HCT116 (cell line): ENCODE data around the gene ZNF418. TPM values are rescaled to one million over a fixed set of nuclear protein-coding genes. Genes with fewer than 3 reads are reported as not detected.
"Not testable (repeated sequence)": the region's sequence is repeated elsewhere in the genome, so short reads cannot be mapped to it uniquely, and the experiment has no call there.

Source experiments
- ATAC-seq: fragments of 200-7000 bp; cut with Tn5 transposase; 2 replicates; pipeline ENCODE4 v1.9.1; 2020; ENCODE audit warnings: mild to moderate bottlenecking, moderate library complexity
- BruUV-seq: library from RNA; stranded (reverse); fragments of 400-500 nt; replicated peaks from 2 replicates; lab custom pipeline; 2021; lab: Mats Ljungman, UMichigan
- CTCF ChIA-PET: fragments of 300-600 bp; sonication (Branson Sonifier 250); formaldehyde crosslinking; loops from one replicate; lab custom pipeline; 2021; ENCODE audit warnings: antibody characterized with exemption; lab: Charles Lee
- POLR2A ChIA-PET: fragments of 300-600, 350-600 bp; sonication (Branson Sonifier 250); formaldehyde crosslinking; loops from one replicate; lab custom pipeline; 2021; ENCODE audit warnings: antibody characterized with exemption; lab: Charles Lee
- RAD21 ChIA-PET, 2 experiments: fragments of 300-600 bp; sonication (Branson Sonifier 250); formaldehyde crosslinking; loops; one replicate each; lab custom pipeline; 2023; ENCODE audit warnings: low total read pairs in 2 of 2; ENCODE audit not compliant: uncharacterized antibody in 2 of 2, unreplicated experiment in 2 of 2, low non-redundant PET in 1 of 2; lab: Charles Lee
- DNase-seq: peaks from one replicate; pipeline ENCODE4 v3.0.0-alpha.2; 2010; ENCODE audit warnings: low read depth, low spot score
- H2AFZ ChIP-seq: fragments of 200-600 bp; shearing (Covaris generic), sonication (generic); 2 replicates; pipeline ENCODE4 v1.6.1; 2017; ENCODE audit warnings: low read depth, mixed run types, mixed read lengths, antibody characterized with exemption, low read length; ENCODE audit not compliant: poor library complexity, severe bottlenecking
- H3K27ac ChIP-seq: 2 replicates; pipeline ENCODE4 v1.5.1; 2012; ENCODE audit warnings: low read depth, low read length
- H3K27me3 ChIP-seq: fragments of 200-600 bp; sonication (generic); 2 replicates; pipeline ENCODE4 v1.6.1; 2016; ENCODE audit warnings: mixed run types, low read length, mixed read lengths; ENCODE audit not compliant: insufficient read depth
- H3K36me3 ChIP-seq, 2 experiments: fragments of 200-500 bp in 1 of 2; fragments of 200-600 bp in 1 of 2; sonication (Bioruptor generic) in 1 of 2; sonication (generic) in 1 of 2; 2 replicates each; pipeline versions ENCODE4 v1.5.1 to v1.6.1; 2014 to 2016; ENCODE audit warnings: low read length in 2 of 2, inconsistent platforms in 1 of 2, mixed read lengths in 1 of 2, mixed run types in 1 of 2; ENCODE audit not compliant: insufficient read depth in 2 of 2, control insufficient read depth in 1 of 2
- H3K4me1 ChIP-seq, 2 experiments: fragments of 200-600 bp in 1 of 2; sonication (generic) in 1 of 2; 2 replicates each; pipeline versions ENCODE4 v1.5.1 to v1.6.1; 2012 to 2017; ENCODE audit warnings: low read length in 2 of 2, inconsistent platforms in 1 of 2, mild to moderate bottlenecking in 1 of 2, mixed read lengths in 1 of 2, mixed run types in 1 of 2, moderate library complexity in 1 of 2; ENCODE audit not compliant: insufficient read depth in 2 of 2, control insufficient read depth in 1 of 2
- H3K4me2 ChIP-seq: fragments of 200-600 bp; sonication (generic); 2 replicates; pipeline ENCODE4 v1.6.1; 2017; ENCODE audit warnings: mixed run types, low read length, mixed read lengths
- H3K4me3 ChIP-seq, 2 experiments: fragments of 200-600 bp in 1 of 2; sonication (generic) in 1 of 2; replicated peaks in 1 of 2; 2 replicates each; pipeline ENCODE4 v1.5.1; 2011 to 2016; ENCODE audit warnings: low read length in 2 of 2, control low read depth in 1 of 2, low read depth in 1 of 2, mild to moderate bottlenecking in 1 of 2, mixed read lengths in 1 of 2, mixed run types in 1 of 2
- H3K79me2 ChIP-seq: fragments of 200-600 bp; sonication (generic); 2 replicates; pipeline ENCODE4 v1.6.1; 2017; ENCODE audit warnings: mild to moderate bottlenecking, mixed run types, low read length, moderate library complexity, mixed read lengths; ENCODE audit not compliant: insufficient read depth
- H3K9ac ChIP-seq: fragments of 200-600 bp; sonication (generic); 2 replicates; pipeline ENCODE4 v1.6.1; 2016; ENCODE audit warnings: low read length, mixed read lengths
- H3K9me2 ChIP-seq: fragments of 200-600 bp; sonication (generic), shearing (Covaris generic); 2 replicates; pipeline ENCODE4 v1.6.1; 2017; ENCODE audit warnings: mixed run types, mild to moderate bottlenecking, moderate library complexity; ENCODE audit not compliant: insufficient read depth
- H3K9me3 ChIP-seq, 2 experiments: fragments of 200-500 bp in 1 of 2; fragments of 200-600 bp in 1 of 2; sonication (Bioruptor generic) in 1 of 2; sonication (generic) in 1 of 2; 2 replicates each; pipeline ENCODE4 v1.6.1; 2014 to 2017; ENCODE audit warnings: low read length in 2 of 2, mixed read lengths in 2 of 2, inconsistent platforms in 1 of 2, low read depth in 1 of 2, mild to moderate bottlenecking in 1 of 2, mixed run types in 1 of 2, moderate library complexity in 1 of 2; ENCODE audit not compliant: control insufficient read depth in 1 of 2, insufficient read depth in 1 of 2
- H4K20me1 ChIP-seq: fragments of 200-600 bp; sonication (generic), shearing (Covaris generic); 2 replicates; pipeline ENCODE4 v1.6.1; 2017; ENCODE audit warnings: mixed run types, mild to moderate bottlenecking, moderate library complexity; ENCODE audit not compliant: insufficient read depth
- CBX3 ChIP-seq: IDR thresholded peaks from 2 replicates; pipeline ENCODE4 v1.6.1; 2012; ENCODE audit warnings: low read depth
- EGR1 ChIP-seq: IDR thresholded peaks from 2 replicates; pipeline ENCODE4 v1.6.1; 2012; ENCODE audit warnings: low read depth
- FOSL1 ChIP-seq: IDR thresholded peaks from 2 replicates; pipeline ENCODE4 v1.6.1; 2012; ENCODE audit warnings: low read depth
- POLR2A ChIP-seq: IDR thresholded peaks from 2 replicates; pipeline ENCODE4 v1.7.0; 2011; ENCODE audit warnings: borderline replicate concordance; ENCODE audit not compliant: insufficient read depth, insufficient read length; ENCODE audit errors: extremely low read depth
- RAD21 ChIP-seq: IDR thresholded peaks from 2 replicates; pipeline ENCODE4 v1.6.1; 2012; ENCODE audit warnings: low read depth, mild to moderate bottlenecking
- SIN3A ChIP-seq: IDR thresholded peaks from 2 replicates; pipeline ENCODE4 v1.6.1; 2012; ENCODE audit warnings: low read depth
- SP1 ChIP-seq: IDR thresholded peaks from 2 replicates; pipeline ENCODE4 v1.6.1; 2012; ENCODE audit warnings: low read depth
- SRF ChIP-seq: IDR thresholded peaks from 2 replicates; pipeline ENCODE4 v1.6.1; 2012; ENCODE audit warnings: low read depth
- ZNF274 ChIP-seq: fragments of 200-500 bp; sonication (Bioruptor generic); IDR thresholded peaks from 2 replicates; pipeline ENCODE4 v1.6.1; 2014; ENCODE audit warnings: mild to moderate bottlenecking, low read depth, low read length, inconsistent platforms
- intact Hi-C: fragments of 100-400 bp; cut with micrococcal nuclease; formaldehyde crosslinking; loops from 2 replicates; pipeline ENCODE4 v1.10.0; 2022
- total RNA-seq: library from RNA; stranded (reverse); gene quantifications from one replicate; pipeline ENCODE4 v1.2.1, GENCODE V29; 2021; ENCODE audit not compliant: unreplicated experiment
- TF ChIP-seq, protein P1 (sequence below): IDR thresholded peaks from 2 replicates; pipeline ENCODE4 v1.6.1; 2012

Gene ZNF418
- total RNA-seq, 1 experiment from 2014 or later, result not detected

DNA sequence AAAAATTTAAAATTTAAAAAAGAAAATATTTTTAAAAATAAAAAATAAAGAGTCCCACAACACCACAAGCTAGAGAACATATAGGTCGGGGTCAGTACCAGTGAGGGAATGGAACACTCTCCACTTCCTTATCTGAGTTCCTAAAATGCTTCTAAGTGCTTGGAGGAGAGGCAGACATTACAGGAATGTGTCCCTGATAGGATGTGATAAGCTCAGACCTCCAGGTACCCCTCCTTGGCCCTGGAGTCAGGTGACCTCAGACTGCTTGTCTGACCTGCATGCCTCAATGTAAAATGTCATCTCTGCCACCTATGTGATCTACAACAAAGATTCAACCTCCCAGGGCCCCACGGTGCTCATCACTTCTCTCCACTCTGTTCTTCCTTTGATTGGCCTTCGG is 49.2 kb downstream of the ZNF418 start:
- CTCF ChIA-PET, result no interaction called here
- Histone ChIP-seq H3K9me3 (peaks cover 0 to 16% of the 10 kb centered on the region in 2 experiments; a peak in 1 of 4 replicates), H3K36me3 (no peaks in the 10 kb centered on the region), H3K27me3 (no peaks in the 10 kb centered on the region), H2AFZ (no peak overlapping the region), H3K79me2 (no peaks in the 10 kb centered on the region), H3K9me2 (no peaks in the 10 kb centered on the region), H3K27ac (no peak overlapping the region), H4K20me1 (no peaks in the 10 kb centered on the region), H3K9ac (no peak overlapping the region), H3K4me3 (no peak overlapping the region), H3K4me2 (no peak overlapping the region), H3K4me1 (no peaks in the 10 kb centered on the region)
- TF ChIP-seq FOSL1, result no peak
- TF ChIP-seq RAD21, result no peak
- TF ChIP-seq EGR1, result no peak
- TF ChIP-seq, protein P1, sequence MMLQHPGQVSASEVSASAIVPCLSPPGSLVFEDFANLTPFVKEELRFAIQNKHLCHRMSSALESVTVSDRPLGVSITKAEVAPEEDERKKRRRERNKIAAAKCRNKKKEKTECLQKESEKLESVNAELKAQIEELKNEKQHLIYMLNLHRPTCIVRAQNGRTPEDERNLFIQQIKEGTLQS, result no peak
- TF ChIP-seq SRF, result no peak
- TF ChIP-seq POLR2A, result no peak
- TF ChIP-seq CBX3, result no peak
- TF ChIP-seq SIN3A, result no peak
- TF ChIP-seq SP1, result no peak
- no peak for TF ChIP-seq ZNF274
- no peak for ATAC-seq
- DNase-seq, result no peak
- no TSS peak for BruUV-seq
- POLR2A ChIA-PET, result no interaction called here
- RAD21 ChIA-PET, result no interaction called here
- intact Hi-C loops, result no loop called here

DNA sequence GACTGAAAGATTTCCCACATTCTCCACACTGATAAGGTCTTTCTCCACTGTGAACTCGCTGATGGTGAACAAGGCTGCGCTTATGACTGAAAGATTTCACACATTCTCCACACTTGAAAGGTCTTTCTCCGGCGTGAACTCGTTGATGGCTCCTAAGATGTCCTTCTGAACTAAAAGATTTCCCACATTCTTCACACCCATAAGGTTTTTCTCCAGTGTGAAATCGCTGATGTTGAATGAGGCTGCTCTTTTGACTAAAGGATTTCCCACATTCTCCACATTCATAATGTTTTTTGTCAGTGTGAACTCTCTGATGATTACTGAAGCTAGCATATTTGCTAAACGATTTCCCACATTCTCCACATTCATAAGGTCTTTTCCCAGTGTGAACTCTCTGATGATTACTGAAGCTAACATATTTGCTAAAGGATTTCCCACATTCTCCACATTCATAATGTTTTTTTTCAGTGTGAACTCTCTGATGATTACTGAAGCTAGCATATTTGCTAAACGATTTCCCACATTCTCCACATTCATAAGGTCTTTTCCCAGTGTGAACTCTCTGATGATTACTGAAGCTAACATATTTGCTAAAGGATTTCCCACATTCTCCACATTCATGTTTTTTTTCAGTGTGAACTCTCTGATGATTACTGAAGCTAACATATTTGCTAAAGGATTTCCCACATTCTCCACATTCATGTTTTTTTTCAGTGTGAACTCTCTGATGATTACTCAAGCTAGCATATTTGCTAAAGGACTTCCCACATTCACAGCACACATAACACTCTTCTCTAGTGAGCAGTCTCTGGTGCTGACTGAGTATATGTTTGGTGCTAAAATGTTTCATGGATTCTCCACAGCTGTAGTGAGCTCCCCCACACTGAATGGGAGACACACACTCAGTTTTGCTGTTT is 61.1 kb downstream of the ZNF418 start:
- RAD21 ChIA-PET, CTCF ChIA-PET, H2AFZ ChIP-seq, H3K4me2 ChIP-seq, H3K9ac ChIP-seq, H3K79me2 ChIP-seq, H3K9me2 ChIP-seq, H3K4me1 ChIP-seq, H3K4me3 ChIP-seq, H3K36me3 ChIP-seq, DNase-seq, H3K27me3 ChIP-seq, H4K20me1 ChIP-seq, BruUV-seq, POLR2A ChIA-PET, intact Hi-C loops, H3K27ac ChIP-seq, ATAC-seq: not testable (repeated sequence)
- peaks cover 0 to 20% of the 10 kb centered on the region in 2 experiments; a peak in 2 of 4 replicates for H3K9me3 ChIP-seq
